Right lobe of liver (tissue), 6 donors: Measurements from ENCODE around the gene FAM20C. TPM values are rescaled to one million over a fixed set of nuclear protein-coding genes. Genes with fewer than 3 reads are reported as not detected.
A peak's percentile ranks its signal among the peaks of the same experiment; 100 is the strongest.

Experiments
- ATAC-seq, 4 donors: fragments of 200-7000 bp; cut with Tn5 transposase; one replicate each; pipeline ENCODE4 v1.9.1; 2020; ENCODE audit warnings: mild to moderate bottlenecking in 4 of 4, moderate library complexity in 4 of 4
- DNase-seq, 3 donors: peaks; one replicate each; pipeline ENCODE4 v3.0.0-alpha.2; 2020
- H3K27ac ChIP-seq, 3 donors: fragments of 200-600 bp; one replicate each; pipeline ENCODE4 v1.8.0; 2022
- H3K27me3 ChIP-seq, 2 donors: fragments of 200-600 bp; one replicate each; pipeline ENCODE4 v1.8.0; 2022
- H3K36me3 ChIP-seq, 4 donors: fragments of 200-600 bp; sonication (generic) in 1 of 4; one replicate each; pipeline versions ENCODE4 v1.5.1 to v1.8.0; 2017 to 2022; ENCODE audit warnings: control low read depth in 1 of 4
- H3K4me1 ChIP-seq, 4 donors: fragments of 200-600 bp; sonication (generic) in 1 of 4; one replicate each; pipeline versions ENCODE4 v1.5.1 to v1.8.0; 2017 to 2022; ENCODE audit warnings: control low read depth in 1 of 4
- H3K4me3 ChIP-seq, 3 donors: fragments of 200-600 bp; one replicate each; pipeline ENCODE4 v1.8.0; 2022
- H3K9me3 ChIP-seq, 4 donors: fragments of 200-600 bp; sonication (generic) in 1 of 4; one replicate each; pipeline versions ENCODE4 v1.5.1 to v1.8.0; 2017 to 2022; ENCODE audit warnings: control low read depth in 1 of 4
- CTCF ChIP-seq, 4 donors: fragments of 200-600 bp in 3 of 4; fragments of 450-650 bp in 1 of 4; IDR thresholded peaks; one replicate each; pipeline versions ENCODE4 v1.5.1 to v1.8.0; 2016 to 2022; ENCODE audit warnings: antibody characterized with exemption in 4 of 4, mild to moderate bottlenecking in 2 of 4
- POLR2A ChIP-seq: fragments of 450-650 bp; IDR thresholded peaks from one replicate; pipeline ENCODE4 v1.6.1; 2017; ENCODE audit warnings: antibody characterized with exemption, mild to moderate bottlenecking
- WGBS: methylation state at CpG from one replicate; pipeline ENCODE4 v1.1.6; 2018; ENCODE audit warnings: low coverage, low lambda C conversion rate; ENCODE audit not compliant: insufficient coverage; ENCODE audit errors: missing lambda C conversion rate; 5-methylcytosine and 5-hydroxymethylcytosine counted together
- intact Hi-C, 2 donors: fragments of 100-400 bp; cut with DNase I; formaldehyde crosslinking; loops; one replicate each; pipeline versions ENCODE4 v1.11.2 to v1.14.1; 2022
- total RNA-seq, 6 experiments: library from RNA; depleted of rRNA in 2 of 6; stranded (reverse); fragments of >200 nt in 2 of 6; fragmentation: NEBNext Ultra II Directional in 3 of 6; extraction: Animal tissue kit (Norgen Biotek cat#: 25700) in 3 of 6; gene quantifications; one replicate each; pipeline versions ENCODE4 v1.1.0 to v1.2.4, GENCODE V29; 2016 to 2023
- donor health status: DM: no; HTN: yes; CAD: no.
- donor health status: DM: no; HTN: no; CAD: no.
- donor health status: DM: no; HTN: no; CAD: no.
- donor health status: DM: no; HTN: yes; CAD: no.
- donor health status: DM: no; HTN: yes; CAD: no.

FAM20C gene
- total RNA-seq, 6 experiments from 2014 or later = 32.1 to 73.8 (median 57.3) TPM

- no peaks in the 10 kb centered on the region for H3K27me3 ChIP-seq
- WGBS = 50% methylated on average over 2 of the region's 5 CpGs
- peaks cover 0 to 54% (median 21%) of the 10 kb centered on the region in 4 donors for H3K4me1 ChIP-seq
- H3K9me3 ChIP-seq = no peaks in the 10 kb centered on the region
- DNase-seq (no peak), ATAC-seq (no peak)
- TF ChIP-seq POLR2A (no peak), CTCF (IDR thresholded peaks at IDR 0.05) (no peak)
- H3K36me3 ChIP-seq = peaks cover 0 to 59% (median 21%) of the 10 kb centered on the region in 4 donors
- peak overlapping the region in 2 of 3 donors; percentile 85 to 87 for H3K27ac ChIP-seq
- H3K4me3 ChIP-seq = peak overlapping the region in 2 of 3 donors; percentile 8 to 66
- intact Hi-C loops = no loop called here
Measured at GRCh38 chr7:196283-196682, 3.9 kb downstream of the FAM20C start.

- intact Hi-C loops = no loop called here
- Histone ChIP-seq H3K4me3 (peak overlapping the region in 2 of 3 donors; percentile 24 to 66), H3K27ac (peak overlapping the region in 2 of 3 donors; percentile 85 to 87), H3K27me3 (no peaks in the 10 kb centered on the region), H3K36me3 (peaks cover 0 to 65% (median 21%) of the 10 kb centered on the region in 4 donors), H3K9me3 (no peaks in the 10 kb centered on the region), H3K4me1 (peaks cover 0 to 54% (median 21%) of the 10 kb centered on the region in 4 donors)
- no peak for ATAC-seq
- 36% methylated on average over 3 of the region's 13 CpGs for WGBS
- TF ChIP-seq POLR2A (no peak), CTCF (IDR thresholded peaks at IDR 0.05) (no peak)
- DNase-seq = no peak
Measured at GRCh38 chr7:196778-197321, 4.5 kb downstream of the FAM20C start.

- no peaks in the 10 kb centered on the region for H3K27me3 ChIP-seq
- peak overlapping the region in 2 of 3 donors; percentile 85 to 87 for H3K27ac ChIP-seq
- DNase-seq = peak; percentile 80 to 94 (median 94)
- peaks cover 0 to 66% (median 21%) of the 10 kb centered on the region in 4 donors for H3K36me3 ChIP-seq
- H3K4me1 ChIP-seq = peaks cover 0 to 54% (median 21%) of the 10 kb centered on the region in 4 donors
- peak overlapping the region in 2 of 3 donors; percentile 24 to 66 for H3K4me3 ChIP-seq
- TF ChIP-seq CTCF (IDR thresholded peaks at IDR 0.05) = no peak
- peak; percentile 8 for TF ChIP-seq POLR2A
- intact Hi-C loops = no loop called here
- ATAC-seq = peak; percentile 60 to 80 (median 72)
- WGBS = 20% methylated on average over 2 of the region's 22 CpGs
- H3K9me3 ChIP-seq = no peaks in the 10 kb centered on the region
Measured at GRCh38 chr7:197413-198335, 5.3 kb downstream of the FAM20C start.

GRCh38 chr7:199483-200249 lies 7.3 kb downstream of the FAM20C start:
- TF ChIP-seq CTCF (IDR thresholded peaks at IDR 0.05) (peak in 1 of 4 donors; percentile 26), POLR2A (no peak)
- Histone ChIP-seq H3K4me1 (peaks cover 0 to 54% (median 21%) of the 10 kb centered on the region in 4 donors), H3K4me3 (no peak overlapping the region), H3K27me3 (no peaks in the 10 kb centered on the region), H3K9me3 (no peaks in the 10 kb centered on the region), H3K27ac (peak overlapping the region in 1 of 3 donors; percentile 87), H3K36me3 (peaks cover 0 to 80% (median 25%) of the 10 kb centered on the region in 4 donors)
- DNase-seq = no peak
- 64% methylated on average over 10 of the region's 17 CpGs for WGBS
- ATAC-seq = no peak
- intact Hi-C loops = no loop called here
